Body of pancreas (tissue), 4 donors: ENCODE data around the gene TET3. TPM values are rescaled to one million over a fixed set of nuclear protein-coding genes. Genes with fewer than 3 reads are reported as not detected.

Experiments
- ATAC-seq: fragments of 150-250 bp; one replicate; pipeline ENCODE4 v1.9.1; 2016
- DNase-seq, 4 donors: peaks; one replicate each; pipeline ENCODE4 v3.0.0-alpha.2; 2019
- H3K27ac ChIP-seq, 4 donors: fragments of 200-600 bp; sonication (generic); 1 replicate in 3 of 4; 2 replicates in 1 of 4; pipeline versions ENCODE4 v1.5.1 to v1.6.1; 2016 to 2019; ENCODE audit warnings: mild to moderate bottlenecking in 1 of 4, mixed read lengths in 1 of 4, moderate library complexity in 1 of 4
- H3K27me3 ChIP-seq, 2 donors: fragments of 200-600 bp; sonication (generic); one replicate each; pipeline ENCODE4 v1.6.0; 2016; ENCODE audit warnings: mild to moderate bottlenecking in 1 of 2
- H3K36me3 ChIP-seq, 2 donors: fragments of 200-600 bp; sonication (generic); replicated peaks in 1 of 2; 2 replicates each; pipeline ENCODE4 v1.5.1; 2016; ENCODE audit warnings: low read depth in 2 of 2; ENCODE audit not compliant: insufficient read depth in 1 of 2
- H3K4me1 ChIP-seq: fragments of 200-600 bp; sonication (generic); one replicate; pipeline ENCODE4 v1.6.0; 2016
- H3K4me3 ChIP-seq, 2 donors: fragments of 200-600 bp; sonication (generic); 1 replicate in 1 of 2; 2 replicates in 1 of 2; pipeline ENCODE4 v1.5.1; 2016 to 2019
- H3K9me3 ChIP-seq, 3 donors: fragments of 200-600 bp; sonication (generic); 1 replicate in 2 of 3; 2 replicates in 1 of 3; pipeline ENCODE4 v1.5.1; 2016
- CTCF ChIP-seq, 7 experiments: fragments of 450-650 bp in 4 of 7; fragments of 200-600 bp in 3 of 7; sonication (generic) in 3 of 7; IDR thresholded peaks; one replicate each; pipeline ENCODE4 v1.5.1; 2016 to 2019; ENCODE audit warnings: antibody characterized with exemption in 7 of 7
- POLR2A ChIP-seq, 3 donors: fragments of 450-650 bp; IDR thresholded peaks; one replicate each; pipeline ENCODE4 v1.6.1; 2016; ENCODE audit warnings: antibody characterized with exemption in 3 of 3, mild to moderate bottlenecking in 2 of 3
- WGBS, 2 donors: methylation state at CpG; one replicate each; pipeline ENCODE4 v1.1.5; 2017; 5-methylcytosine and 5-hydroxymethylcytosine counted together
- intact Hi-C: fragments of 100-400 bp; cut with DNase I; formaldehyde crosslinking; loops from one replicate; pipeline ENCODE4 v1.15.1; 2023
- total RNA-seq, 2 donors: library from RNA; depleted of rRNA; stranded (reverse); fragments of >200 nt; gene quantifications; one replicate each; pipeline ENCODE4 v1.1.0, GENCODE V29; 2016

Gene TET3
- total RNA-seq, 2 donors from 2014 or later: 6.7 to 7.3 TPM

GRCh38 chr2:74004212-74005182, 19.8 kb downstream of the TET3 start:
- no peak overlapping the region for H3K4me3 ChIP-seq
- H3K27ac ChIP-seq: no peak overlapping the region
- intact Hi-C loops: no loop called here
- peaks cover 23% of the 10 kb centered on the region for H3K4me1 ChIP-seq
- no peaks in the 10 kb centered on the region for H3K27me3 ChIP-seq
- H3K36me3 ChIP-seq: no peaks in the 10 kb centered on the region
- ATAC-seq (no peak), DNase-seq (no peak)
- no peaks in the 10 kb centered on the region for H3K9me3 ChIP-seq
- WGBS, 2 donors: 85 to 88% methylated on average over 18 of the region's 18 CpGs
- no peak for TF ChIP-seq POLR2A (IDR thresholded peaks at IDR 0.05)
- TF ChIP-seq CTCF (IDR thresholded peaks at IDR 0.05): no peak

DNA sequence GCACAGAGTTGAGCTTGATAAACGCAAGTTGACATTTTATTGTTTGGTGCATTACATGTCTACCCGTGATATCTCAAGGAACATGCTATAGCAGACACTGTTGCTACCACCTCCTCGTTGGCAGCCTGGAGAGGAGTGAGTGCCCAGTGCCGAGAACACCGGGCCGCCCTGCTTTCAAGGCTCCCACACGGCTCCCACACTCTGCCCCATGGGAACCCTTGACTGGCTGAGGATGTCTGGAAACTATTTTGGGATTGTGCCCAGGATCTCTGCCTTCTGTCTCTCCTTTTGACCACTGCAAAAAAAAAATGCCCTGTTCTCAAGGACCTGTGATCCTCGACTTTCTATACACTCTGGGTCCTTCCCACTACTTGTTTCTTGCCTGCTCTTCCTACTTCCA, 21.1 kb downstream of the TET3 start:
- Histone ChIP-seq H3K36me3 (no peaks in the 10 kb centered on the region), H3K4me3 (no peak overlapping the region), H3K4me1 (peaks cover 22% of the 10 kb centered on the region), H3K27me3 (no peaks in the 10 kb centered on the region), H3K27ac (no peak overlapping the region), H3K9me3 (no peaks in the 10 kb centered on the region)
- no peak for ATAC-seq
- intact Hi-C loops: no loop called here
- no peak for TF ChIP-seq POLR2A (IDR thresholded peaks at IDR 0.05)
- TF ChIP-seq CTCF (IDR thresholded peaks at IDR 0.05): no peak
- no peak for DNase-seq
- 85 to 95% methylated on average over 8 of the region's 8 CpGs for WGBS, 2 donors

DNA sequence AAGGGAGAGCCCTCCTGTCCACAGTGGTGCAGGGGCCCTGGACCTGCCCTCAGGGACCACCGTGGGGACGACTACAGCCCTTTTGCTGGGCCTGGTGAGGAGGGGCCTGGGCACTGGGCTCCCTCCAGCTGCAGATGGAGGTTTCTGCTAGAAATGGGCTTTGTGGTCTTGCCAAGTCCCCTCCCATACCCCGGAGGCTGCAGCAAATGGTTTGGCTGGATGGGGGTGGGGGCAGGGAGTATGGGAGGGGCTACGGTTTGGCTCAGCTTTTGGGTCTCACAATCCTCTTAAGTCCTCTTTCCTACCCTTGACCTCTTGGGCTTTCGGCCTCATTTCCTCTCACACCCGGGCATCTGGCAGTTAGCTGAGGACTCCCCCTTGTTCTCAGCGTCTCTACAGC, 21.7 kb downstream of the TET3 start:
- intact Hi-C loops: no loop called here
- no peak for ATAC-seq
- no peak for TF ChIP-seq CTCF (IDR thresholded peaks at IDR 0.05)
- TF ChIP-seq POLR2A (IDR thresholded peaks at IDR 0.05): no peak

GRCh38 chr2:74007121-74007520, 22.4 kb downstream of the TET3 start:
- Histone ChIP-seq H3K27ac (no peak overlapping the region), H3K4me1 (peaks cover 19% of the 10 kb centered on the region), H3K27me3 (no peaks in the 10 kb centered on the region), H3K36me3 (no peaks in the 10 kb centered on the region), H3K9me3 (no peaks in the 10 kb centered on the region), H3K4me3 (no peak overlapping the region)
- TF ChIP-seq CTCF (IDR thresholded peaks at IDR 0.05) (no peak), POLR2A (IDR thresholded peaks at IDR 0.05) (no peak)
- DNase-seq: no peak
- no peak for ATAC-seq
- intact Hi-C loops: no loop called here
- WGBS, 2 donors: 67 to 71% methylated on average over 4 of the region's 4 CpGs

More for the DNA sequence above, 21.7 kb downstream of the TET3 start:
- Histone ChIP-seq H3K36me3 (no peaks in the 10 kb centered on the region), H3K4me1 (peaks cover 19% of the 10 kb centered on the region), H3K27ac (no peak overlapping the region), H3K4me3 (no peak overlapping the region), H3K27me3 (no peaks in the 10 kb centered on the region), H3K9me3 (no peaks in the 10 kb centered on the region)
- WGBS, 2 donors: 77 to 80% methylated on average over 7 of the region's 7 CpGs
- DNase-seq: no peak
